Dermis blood vessel endothelial cell (primary cell): Measurements from ENCODE around the gene DMD. TPM values are rescaled to one million over a fixed set of nuclear protein-coding genes. Genes with fewer than 3 reads are reported as not detected.

ENCODE experiments used
- DNase-seq: peaks from one replicate; pipeline ENCODE4 v3.0.0; 2010
- total RNA-seq: library from RNA; depleted of rRNA; stranded (reverse); fragments of >200 nt; gene quantifications from 2 replicates; pipeline ENCODE4 v1.2.3, GENCODE V29; 2014

Gene DMD
- total RNA-seq, 1 donor from 2014 or later, result 2.4 TPM

GRCh38 chrX:31147175-31147574 is 2064.2 kb downstream of the DMD start:
- DNase-seq, result no peak

GRCh38 chrX:31139961-31140360 is 2071.4 kb downstream of the DMD start:
- DNase-seq, result no peak

- DNase-seq, result no peak
Observed at GRCh38 chrX:31138124-31138523, 2073.2 kb downstream of the DMD start.

GRCh38 chrX:31136144-31136611 is 2075.2 kb downstream of the DMD start:
- no peak for DNase-seq

DNA sequence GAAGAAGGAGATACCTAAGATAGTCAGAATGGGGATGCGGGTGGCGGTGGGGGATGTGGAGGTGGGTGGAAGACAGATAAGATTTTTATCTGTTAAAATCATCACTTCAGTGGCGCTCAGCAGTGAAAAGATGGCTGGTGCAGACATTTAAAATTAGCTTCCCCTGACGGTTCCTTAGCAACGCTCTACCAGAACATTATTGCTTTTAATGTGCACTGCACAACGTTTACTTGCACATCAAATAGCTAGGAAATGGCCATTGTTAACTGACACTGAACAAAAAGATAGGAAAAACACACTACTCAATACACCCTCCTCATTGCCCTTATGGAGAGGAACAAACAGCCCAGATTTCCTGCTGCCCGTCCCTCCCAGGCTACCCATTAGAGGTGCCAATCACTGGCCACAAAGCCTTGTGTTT is 2078.5 kb downstream of the DMD start:
- DNase-seq, result peak; percentile 34

DNA sequence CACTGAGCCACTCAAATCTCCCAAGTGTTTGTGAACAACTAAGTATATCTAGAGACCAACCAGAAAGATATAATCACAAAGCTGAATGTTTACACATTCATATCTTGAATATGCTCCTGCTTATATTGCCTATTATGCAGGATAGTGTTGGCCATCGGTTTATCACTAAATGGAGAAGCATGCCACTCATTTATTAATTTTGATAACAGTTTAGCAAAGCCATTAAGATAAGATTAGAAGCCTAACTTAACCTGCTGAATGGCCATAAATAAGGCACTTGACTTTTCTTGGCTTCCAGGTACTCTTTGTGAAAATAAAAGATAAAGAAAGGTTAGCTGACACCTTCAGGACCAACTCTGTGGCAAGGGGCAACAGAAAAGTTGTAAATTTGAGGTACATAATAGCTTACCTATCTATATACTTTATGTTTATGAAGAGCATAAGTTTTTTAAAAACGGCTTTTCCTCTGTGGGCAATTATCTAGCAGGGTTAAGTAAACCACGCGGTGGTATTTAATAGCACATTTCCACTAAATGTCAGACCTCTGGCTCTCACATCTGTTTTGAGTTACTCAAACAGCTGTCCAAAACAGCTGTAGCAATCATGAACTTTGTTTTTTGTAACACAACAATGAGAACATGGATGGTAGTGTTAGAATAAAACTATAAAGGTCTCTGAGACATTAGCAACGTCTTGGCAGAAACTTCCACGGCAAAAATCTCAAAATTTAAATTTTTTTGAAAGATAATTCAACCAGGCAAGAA is 2080.7 kb downstream of the DMD start:
- no peak for DNase-seq

DNA sequence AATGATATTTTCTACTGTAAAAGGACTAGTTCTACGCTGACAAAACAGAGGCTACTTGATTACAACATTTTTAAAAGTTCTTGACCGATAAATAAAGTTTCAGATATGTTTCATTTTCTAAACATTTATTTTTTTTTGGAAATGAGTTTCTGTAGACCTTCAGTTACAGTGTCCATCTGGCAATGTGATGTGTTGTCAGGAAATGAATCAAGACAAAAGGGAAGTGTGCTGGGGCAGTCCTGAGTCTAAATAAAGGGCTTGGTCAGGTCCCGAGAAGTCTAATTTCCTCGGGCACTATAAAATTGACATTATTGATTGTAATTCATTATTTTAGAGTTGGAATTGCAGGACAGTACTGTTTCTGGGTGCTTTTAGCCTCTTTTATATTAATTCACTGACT is 2082.5 kb downstream of the DMD start:
- peak; percentile 67 for DNase-seq

DNA sequence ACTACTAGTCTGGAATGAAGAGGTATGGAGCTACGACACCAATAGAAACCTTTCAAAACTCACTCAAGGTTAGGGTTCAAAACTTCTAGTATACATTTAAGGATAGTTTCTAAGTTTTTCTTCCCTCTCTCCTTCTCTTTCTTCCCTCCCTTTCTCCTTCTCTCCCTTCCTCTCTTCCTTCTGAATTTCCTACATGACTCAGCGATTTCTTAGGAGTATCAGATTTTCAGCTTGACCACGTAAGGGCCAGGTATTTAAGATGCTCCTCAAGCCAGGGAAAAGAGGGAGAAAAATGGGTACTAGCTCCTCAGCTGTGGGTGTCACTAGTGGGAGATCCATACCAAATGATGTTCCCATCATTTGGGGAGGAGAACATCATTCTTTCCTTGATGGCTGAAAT is 2083.6 kb downstream of the DMD start:
- DNase-seq, result no peak

- DNase-seq, result no peak
Observed at GRCh38 chrX:31126205-31126604, 2085.1 kb downstream of the DMD start.

GRCh38 chrX:31124536-31124935 is 2086.8 kb downstream of the DMD start:
- peak; percentile 49 for DNase-seq

DNA sequence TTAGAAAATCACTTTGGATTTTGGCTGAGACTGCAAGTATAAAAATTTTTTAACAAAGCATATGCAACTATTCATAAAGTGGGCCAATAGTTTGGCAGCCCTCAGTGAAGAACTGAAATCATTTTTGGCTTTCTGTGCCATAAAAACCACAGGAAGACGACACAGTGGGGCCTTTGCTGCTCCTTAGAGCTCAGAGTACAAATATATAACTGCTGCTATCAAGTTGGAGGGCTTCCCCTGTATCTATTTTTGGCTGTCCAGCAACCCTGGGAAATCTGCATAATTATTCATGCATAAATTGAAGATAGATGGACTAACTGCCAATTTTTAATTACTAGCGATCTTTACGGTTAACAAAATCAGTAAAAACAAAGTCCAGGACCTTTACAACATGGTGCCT is 2088.0 kb downstream of the DMD start:
- no peak for DNase-seq

GRCh38 chrX:31117266-31117665 is 2094.1 kb downstream of the DMD start:
- DNase-seq, result no peak

DNA sequence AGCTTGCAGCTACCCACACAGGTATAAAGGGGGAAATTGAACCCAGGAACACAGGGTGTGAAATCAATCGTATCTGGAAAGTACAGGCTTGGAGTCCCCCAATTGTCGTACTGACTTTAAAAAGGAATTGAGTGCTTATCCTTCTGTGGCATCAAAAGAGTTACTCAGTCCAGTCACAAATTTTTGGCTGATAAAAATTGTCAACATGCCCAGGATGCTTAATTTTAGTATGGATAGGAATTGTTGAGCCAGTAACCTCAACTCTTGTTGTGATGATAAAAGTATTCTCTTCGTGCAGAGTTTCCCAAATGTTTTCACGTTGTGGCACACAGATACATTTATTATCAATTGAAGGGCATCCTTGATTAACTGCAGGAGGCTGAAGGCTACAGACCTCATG is 2096.0 kb downstream of the DMD start:
- DNase-seq, result no peak

GRCh38 chrX:31114858-31115257 is 2096.5 kb downstream of the DMD start:
- no peak for DNase-seq

DNA sequence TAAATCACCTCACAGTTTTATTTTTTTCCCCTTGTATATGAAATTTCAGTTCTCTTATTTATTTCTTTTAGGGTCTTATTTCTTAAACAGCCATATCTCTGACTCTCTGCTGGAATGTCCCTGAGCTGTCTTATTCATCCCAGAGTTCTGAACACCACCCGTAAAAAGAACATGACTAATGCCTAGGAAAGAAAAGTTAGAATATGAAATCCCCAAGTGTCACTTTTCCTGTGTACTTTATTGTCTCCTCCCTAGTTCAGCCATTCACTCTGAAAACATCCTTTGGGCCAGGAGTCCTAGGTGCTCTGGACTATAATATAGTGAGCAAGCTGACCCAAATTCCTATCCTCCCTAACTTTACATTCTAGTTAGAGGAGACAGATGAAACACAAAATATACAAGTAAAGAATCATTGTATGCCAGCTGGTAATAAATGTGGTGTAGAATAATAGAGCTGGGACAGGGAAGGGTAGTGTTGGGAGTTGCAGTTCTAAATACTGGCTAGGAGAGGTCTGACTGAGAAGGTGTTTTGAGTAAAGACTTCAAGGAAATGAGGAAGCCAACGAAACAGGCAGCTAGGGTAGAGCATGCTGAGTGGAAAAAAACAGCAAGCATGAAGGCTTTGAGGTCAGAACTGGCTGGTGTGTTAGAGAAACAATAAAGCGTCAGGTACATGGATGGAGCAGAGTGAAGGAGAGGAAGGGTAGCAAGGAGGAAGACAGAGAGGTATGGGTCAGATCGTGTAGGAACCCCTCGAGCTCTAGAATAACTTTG is 2098.9 kb downstream of the DMD start:
- no peak for DNase-seq

GRCh38 chrX:31110657-31111056 is 2100.7 kb downstream of the DMD start:
- DNase-seq, result no peak

GRCh38 chrX:31099536-31100090 is 2111.7 kb downstream of the DMD start:
- peak; percentile 21 for DNase-seq

DNA sequence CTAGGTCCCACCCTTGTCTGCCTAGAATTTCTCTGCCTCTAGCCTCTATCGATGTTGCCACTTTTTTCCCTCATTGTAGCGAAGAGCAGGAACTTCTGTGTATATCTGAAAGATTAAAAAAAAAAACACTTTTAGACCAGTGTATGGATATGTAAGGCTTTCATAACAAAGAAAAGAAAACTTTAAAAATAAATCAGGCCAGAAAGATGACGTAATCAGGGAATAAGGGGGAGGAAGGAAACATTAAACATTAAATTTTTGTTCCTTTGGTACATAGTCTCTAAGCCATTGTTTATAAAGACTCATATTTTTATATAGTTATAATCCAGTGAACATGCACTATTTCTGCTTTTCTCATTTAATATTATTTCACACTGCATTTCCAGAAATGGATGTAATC is 2113.3 kb downstream of the DMD start:
- DNase-seq, result peak; percentile 10

DNA sequence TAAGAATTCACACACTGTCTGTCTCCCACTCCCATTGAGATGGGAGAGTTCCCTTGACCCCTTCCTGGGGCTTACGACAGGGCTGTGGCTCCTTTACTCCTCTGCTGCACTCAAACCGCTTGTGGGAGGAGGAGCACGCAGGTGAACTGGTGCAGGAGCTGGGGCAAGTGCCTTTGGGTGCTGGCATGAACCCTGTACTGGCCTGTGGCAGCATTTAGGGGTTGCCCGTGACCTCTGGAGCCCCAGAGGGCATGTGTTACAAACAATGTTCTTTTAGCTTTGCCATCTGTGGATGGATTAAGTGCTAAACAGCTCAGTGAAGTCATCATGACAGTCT is 2117.7 kb downstream of the DMD start:
- no peak for DNase-seq

- DNase-seq, result no peak
Observed at GRCh38 chrX:31092970-31093638, 2118.2 kb downstream of the DMD start.

DNA sequence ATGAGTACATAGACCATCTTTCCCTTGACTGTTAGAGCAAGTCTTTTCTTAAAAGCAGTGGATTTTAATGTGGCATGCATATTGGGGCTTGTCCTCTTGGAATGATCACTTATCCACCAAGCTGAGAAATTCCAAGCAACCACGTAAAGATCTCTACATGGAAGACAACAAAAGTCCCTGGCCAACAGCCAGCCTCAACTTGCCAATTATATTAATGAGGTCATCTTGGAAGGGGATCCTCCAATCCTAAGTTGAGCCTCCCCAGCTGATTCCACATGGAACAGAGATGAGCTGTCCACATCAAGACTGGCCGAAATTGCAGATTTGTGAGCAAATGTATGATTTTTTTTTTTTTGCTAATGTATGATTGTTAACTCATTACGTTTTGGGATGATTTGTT is 2118.9 kb downstream of the DMD start:
- no peak for DNase-seq

- DNase-seq, result no peak
Observed at GRCh38 chrX:31091819-31092218, 2119.5 kb downstream of the DMD start.

- no peak for DNase-seq
Observed at GRCh38 chrX:31074522-31074921, 2136.8 kb downstream of the DMD start.
